Left lobe of liver (tissue), 2 donors: ENCODE data around the gene SP7. TPM values are rescaled to one million over a fixed set of nuclear protein-coding genes. Genes with fewer than 3 reads are reported as not detected.
"Not testable (repeated sequence)": the region's sequence is repeated elsewhere in the genome, so short reads cannot be mapped to it uniquely, and the experiment has no call there.

Experiments
- ATAC-seq: fragments of 200-7000 bp; cut with Tn5 transposase; one replicate; pipeline ENCODE4 v1.9.1; 2020; ENCODE audit warnings: mild to moderate bottlenecking, moderate library complexity
- DNase-seq: peaks from one replicate; pipeline ENCODE4 v3.0.0-alpha.2; 2020; ENCODE audit warnings: low spot score
- total RNA-seq: library from RNA; stranded (reverse); gene quantifications from one replicate; pipeline ENCODE4 v1.2.1, GENCODE V29; 2021
- donor health status: DM: no; HTN: no; CAD: no; lungs with moderate emphysema.
- donor health status: DM: no; HTN: yes; CAD: no.

SP7 gene
- total RNA-seq, result not detected

DNA sequence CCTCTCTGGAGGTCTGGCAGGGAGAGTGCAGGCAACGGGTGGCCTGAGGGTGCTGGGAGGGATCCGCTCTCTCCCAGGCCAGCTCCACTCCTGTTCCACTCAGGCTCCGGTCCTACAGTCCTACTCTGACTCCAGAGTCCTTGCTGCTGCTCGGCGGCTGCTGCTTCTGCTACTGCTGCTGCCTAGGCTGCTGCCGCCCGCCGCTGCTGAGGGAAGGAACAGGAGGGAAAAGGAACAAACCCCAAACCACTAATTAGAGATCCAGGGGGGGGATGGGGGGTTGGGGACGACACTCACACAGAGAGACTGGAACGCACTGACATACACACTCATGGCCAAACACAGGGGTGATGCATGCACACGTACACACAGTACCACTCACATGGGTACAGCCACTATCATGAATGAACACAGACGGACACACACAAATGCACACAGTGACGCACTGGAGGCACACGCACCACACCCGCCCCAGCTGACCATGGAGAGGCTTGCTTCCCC lies at the start of gene SP7:
Gene SP7 (minus strand): TSS at position 174 of the 501 bp plus-strand sequence. CDS start 708 bp downstream, outside the sequence.
- ATAC-seq, result no peak

DNA sequence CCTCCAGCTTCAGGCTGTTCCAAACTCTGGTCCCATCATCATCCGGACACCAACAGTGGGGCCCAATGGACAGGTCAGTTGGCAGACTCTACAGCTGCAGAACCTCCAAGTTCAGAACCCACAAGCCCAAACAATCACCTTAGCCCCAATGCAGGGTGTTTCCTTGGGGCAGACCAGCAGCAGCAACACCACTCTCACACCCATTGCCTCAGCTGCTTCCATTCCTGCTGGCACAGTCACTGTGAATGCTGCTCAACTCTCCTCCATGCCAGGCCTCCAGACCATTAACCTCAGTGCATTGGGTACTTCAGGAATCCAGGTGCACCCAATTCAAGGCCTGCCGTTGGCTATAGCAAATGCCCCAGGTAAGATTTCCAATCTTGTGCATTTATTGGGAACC lies 47.1 kb upstream of the SP7 start:
- no peak for DNase-seq

More for the DNA sequence above, at the start of gene SP7:
- DNase-seq, result no peak

DNA sequence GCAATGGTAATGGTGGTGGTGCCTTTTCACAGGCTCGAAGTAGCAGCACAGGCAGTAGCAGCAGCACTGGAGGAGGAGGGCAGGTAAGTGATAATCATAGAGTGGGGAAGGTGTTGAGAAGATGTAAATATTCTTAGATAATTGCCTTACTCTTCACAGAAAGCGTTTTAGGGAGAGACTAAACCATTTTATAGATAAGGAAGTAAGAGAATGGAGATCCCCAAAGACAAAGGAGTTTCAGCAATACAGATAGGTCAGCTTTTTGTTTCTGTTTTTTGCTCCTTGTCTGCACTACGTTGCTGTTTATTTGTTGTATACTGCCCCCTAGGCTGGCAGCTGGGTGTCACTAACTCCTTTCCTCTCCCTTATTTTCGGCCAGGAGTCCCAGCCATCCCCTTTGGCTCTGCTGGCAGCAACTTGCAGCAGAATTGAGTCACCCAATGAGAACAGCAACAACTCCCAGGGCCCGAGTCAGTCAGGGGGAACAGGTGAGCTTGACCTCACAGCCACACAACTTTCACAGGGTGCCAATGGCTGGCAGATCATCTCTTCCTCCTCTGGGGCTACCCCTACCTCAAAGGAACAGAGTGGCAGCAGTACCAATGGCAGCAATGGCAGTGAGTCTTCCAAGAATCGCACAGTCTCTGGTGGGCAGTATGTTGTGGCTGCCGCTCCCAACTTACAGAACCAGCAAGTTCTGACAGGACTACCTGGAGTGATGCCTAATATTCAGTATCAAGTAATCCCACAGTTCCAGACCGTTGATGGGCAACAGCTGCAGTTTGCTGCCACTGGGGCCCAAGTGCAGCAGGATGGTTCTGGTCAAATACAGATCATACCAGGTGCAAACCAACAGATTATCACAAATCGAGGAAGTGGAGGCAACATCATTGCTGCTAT lies 45.8 kb upstream of the SP7 start:
- no peak for DNase-seq
- no peak for ATAC-seq

More for the DNA sequence above, 47.1 kb upstream of the SP7 start:
- no peak for ATAC-seq

DNA sequence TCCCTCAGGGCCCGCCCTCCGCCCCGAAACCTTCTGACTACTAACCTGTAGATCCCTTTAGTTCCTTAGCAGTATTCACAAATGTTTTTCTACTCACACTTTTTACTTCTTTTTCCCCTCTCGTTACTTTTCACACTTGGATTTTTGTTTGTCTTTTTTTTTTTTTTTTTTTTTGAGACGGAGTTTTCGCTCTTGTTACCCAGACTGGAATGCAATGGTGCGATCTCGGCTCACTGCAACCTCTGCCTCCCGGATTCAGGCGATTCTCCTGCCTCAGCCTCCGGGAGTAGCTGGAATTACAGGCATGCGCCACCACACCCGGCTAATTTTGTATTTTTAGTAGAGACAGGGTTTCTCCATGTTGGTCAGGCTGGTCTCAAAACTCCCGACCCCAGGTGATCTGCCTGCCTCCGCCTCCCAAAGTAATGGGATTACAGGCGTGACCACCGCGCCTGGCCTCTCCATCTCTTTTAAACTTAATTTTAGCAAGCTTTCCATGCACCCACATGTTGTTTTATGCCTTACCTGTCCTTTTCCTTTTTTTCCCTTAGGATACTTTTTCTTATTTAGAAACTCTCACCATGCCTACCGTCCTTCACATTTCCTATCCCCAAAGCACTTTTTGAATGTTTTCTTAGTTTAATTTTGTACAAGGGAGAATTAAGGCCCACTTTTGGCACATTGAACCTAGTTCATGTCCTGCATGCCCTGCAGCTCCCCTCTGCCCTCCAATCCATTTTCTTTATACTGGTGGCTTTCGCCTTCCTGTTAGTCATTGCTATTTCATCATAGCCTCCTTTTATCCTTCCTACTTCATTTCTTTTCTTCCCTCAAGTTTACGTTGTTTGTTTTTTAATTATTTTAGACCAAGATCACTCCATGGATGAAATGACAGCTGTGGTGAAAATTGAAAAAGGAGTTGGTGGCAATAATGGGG lies 44.9 kb upstream of the SP7 start:
- no peak for ATAC-seq
- no peak for DNase-seq

DNA sequence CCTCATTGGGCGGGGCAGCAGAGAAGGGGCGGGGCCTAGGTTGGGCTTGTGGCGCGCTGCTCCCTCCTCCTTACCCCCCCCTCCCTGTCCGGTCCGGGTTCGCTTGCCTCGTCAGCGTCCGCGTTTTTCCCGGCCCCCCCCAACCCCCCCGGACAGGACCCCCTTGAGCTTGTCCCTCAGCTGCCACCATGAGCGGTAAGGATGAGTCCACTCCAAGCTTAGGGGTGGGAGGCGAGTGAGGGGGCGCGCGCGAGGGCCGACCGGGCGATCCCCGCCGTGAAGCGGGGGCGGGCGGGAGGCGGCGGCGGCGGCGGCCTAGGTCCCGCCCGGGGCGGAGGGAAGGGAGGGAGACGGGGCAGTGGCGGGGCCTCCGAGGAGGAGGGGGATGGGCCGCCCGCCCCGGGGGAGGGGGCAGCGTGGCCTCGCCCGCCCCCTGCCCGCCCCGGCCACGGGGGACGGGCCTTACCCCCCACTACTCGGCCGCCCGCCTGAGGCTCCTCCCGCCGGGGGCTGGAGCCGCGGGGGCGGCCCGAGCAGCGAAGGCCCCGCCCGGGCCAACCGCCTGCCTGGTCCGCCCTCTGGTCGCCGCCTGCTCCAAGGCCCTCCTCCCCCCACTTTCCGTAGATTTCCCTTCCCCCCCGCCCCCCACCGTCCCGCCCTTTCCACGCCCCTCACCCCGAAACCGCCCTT lies 44.1 kb upstream of the SP7 start, which contains the start of gene SP1:
Gene SP1 (plus strand): TSS at position 73 of the 690 bp plus-strand sequence. CDS start 116 bp downstream, at position 189.
- ATAC-seq, result peak; percentile 79

DNA sequence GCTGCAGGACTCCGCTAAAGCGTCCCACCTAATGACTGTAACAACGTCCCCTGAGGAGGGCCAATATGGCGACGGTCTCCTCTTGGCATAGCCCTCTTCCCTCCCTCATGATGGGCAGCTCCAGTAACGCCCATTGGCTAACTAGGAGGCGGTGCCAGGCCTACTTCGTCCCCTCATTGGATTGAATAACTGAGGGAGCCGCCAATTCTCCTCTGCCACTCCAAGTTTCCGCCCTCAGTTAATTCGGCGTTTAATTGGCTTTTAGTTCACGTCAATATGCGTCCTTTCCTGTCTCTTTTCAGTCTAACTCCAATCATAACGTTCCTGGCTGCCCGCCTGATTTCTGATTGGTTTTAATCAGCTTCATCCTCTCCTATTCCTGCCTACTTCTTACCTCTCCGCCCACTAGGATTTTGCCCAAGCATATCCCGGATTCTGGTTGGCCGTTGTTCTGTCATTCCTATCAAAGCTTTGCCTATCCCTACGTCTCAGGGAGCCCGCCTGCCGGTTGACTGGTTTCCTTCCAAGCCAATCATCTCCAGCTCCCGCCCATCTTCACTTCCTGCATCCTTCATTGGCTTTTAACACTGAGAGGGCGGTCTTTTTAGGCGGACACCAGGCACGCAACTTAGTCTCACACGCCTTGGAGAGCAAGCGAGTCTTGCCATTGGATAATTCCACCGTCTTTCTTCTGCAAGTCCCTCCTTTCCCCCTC lies 43.4 kb upstream of the SP7 start:
- ATAC-seq, result peak; percentile 65
- DNase-seq, result peak; percentile 99

More for the DNA sequence above, 44.1 kb upstream of the SP7 start, which contains the start of gene SP1:
- DNase-seq, result peak; percentile 94

DNA sequence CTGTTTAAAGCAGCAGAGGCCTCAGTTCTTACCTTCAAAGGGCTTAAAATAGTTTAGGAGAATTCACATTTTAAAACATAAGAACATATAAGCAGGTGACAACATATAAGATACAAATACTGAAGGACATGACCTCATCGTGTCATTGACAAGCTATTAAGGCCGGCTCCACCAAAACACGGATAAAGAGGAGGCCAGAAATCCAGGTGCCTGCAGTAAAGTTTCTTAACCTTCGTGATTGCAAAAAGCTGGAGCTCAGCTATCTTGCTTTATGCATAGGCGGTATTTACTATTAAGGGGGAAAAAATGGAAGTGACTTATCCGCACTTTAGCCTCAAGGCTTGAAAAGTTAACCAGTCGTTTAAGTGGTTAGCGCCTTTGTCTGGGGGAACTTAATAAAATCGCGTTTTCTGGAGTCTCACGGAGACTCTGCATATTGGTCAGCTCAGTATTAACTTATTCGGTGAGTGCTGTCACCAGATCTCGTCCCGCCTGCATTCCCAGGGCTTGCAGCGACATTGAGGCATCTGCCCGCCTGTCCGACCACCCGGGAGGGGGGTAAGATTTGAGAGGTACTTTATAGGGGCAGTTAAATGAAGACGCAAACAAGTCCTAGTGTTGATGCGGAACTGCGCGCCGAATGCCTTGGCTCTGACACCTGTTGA lies 42.7 kb upstream of the SP7 start:
- no peak for ATAC-seq
- DNase-seq, result no peak

DNA sequence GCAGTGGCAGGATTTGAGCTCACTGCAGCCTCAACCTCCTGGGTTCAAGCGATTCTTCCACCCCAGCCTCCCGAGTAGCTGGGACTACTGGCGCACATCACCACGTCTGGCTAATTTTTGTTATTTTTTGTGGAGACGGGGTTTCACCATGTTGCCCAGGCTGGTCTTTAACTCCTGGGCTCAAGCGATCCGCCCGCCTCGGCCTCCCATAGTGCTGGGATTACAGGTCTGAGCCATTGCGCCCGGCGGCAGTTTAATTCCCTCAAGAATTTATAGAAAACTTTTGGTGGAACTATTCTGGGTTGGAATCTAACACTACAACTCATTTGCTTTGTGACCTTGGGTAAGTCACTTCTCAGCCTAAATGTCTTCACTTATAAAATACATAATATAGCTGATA lies 42.1 kb upstream of the SP7 start:
- DNase-seq (no peak), ATAC-seq (no peak)

DNA sequence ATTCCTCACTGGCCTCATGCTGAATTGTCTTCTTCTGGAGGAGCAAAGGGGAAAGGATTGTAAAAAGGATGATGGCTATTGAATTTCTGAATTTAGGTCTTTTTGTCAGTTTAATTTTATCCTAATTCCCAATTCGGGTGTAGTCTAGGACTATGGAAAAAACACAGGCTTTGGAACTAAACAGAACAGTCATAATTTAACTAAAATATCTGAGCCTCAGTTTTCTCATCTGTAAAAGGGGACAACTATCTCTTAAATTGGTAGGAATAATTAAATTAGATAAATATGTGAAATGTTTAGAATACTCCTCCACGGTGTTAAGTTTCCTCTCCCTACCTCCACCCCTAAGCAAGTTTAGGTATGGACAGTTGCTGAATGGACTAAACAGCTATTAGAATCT lies 40.6 kb upstream of the SP7 start:
- ATAC-seq, result no peak
- no peak for DNase-seq

DNA sequence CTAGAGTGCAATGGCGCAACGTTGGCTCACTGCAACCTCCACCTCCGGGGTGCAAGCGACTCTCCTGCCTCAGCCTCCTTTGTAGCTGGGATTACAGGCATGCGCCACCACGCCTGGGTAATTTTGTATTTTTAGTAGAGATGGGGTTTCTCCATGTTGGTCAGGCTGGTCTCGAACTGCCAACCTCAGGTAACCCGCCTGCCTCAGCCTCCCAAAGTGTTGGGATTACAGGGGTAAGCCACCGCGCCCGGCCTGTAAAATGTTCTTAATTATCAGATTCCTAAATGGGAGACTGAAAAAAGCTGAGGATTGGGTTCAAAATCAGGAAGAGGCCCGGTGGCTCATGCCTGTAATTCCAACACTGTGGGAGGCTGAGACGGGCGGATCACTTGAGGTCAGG lies 38.1 kb upstream of the SP7 start:
- ATAC-seq, DNase-seq: not testable (repeated sequence)

DNA sequence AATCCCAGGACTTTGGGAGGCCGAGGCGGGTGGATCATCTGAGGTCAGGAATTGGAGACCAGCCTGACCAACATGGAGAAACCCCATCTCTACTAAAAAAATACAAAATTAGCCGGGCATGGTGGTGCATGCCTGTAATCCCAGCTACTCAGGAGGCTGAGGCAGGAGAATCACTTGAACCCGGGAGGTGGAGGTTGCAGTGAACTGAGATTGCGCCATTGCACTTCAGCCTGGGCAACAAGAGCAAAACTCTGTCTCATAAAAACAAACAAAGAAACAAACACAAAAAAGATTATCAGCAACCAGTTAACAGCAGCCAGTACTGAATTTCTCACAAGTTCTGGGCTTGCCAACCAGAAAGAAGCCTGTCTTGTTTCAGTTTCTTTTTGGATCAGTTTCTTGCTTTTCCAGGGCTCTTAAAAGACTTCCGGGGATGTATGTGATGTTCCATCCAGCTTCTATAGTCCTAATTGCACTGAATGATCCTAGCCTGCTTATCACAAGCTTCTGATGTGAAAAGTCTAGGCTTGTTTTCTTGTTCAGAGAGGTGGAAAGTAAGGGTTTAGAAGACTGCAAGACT lies 37.5 kb upstream of the SP7 start:
- not testable (repeated sequence) for ATAC-seq, DNase-seq

DNA sequence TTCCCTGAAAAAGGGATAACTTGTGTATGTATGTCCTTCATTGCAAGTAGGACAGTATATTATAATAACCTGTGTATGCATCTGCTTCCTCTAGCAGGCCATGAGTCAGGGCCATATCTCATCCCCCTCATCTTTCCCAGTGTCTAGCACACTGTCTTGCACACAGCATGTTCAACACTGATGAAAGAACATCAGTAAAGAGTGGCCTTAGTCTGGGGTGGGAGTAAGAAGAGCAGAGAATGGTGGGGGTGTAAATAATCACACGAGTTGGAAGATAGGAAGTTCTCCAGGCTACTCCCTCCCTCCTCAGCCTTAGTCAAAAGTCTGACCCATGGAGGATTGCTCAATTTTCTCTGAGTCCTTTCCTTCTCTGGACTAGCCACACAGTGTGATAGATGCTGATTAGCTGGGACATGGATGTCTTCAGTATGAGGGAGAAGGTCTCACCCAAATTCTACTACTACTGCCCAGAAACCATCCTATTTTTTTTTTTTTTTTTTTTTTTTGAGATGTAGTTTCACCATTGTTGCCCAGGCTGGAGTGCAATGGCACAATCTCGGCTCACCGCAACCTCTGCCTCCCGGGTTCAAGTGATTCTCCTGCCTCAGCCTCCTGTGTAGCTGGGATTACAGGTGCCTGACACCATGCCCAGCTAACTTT lies 29.2 kb upstream of the SP7 start:
- ATAC-seq (peak; percentile 64), DNase-seq (no peak)

DNA sequence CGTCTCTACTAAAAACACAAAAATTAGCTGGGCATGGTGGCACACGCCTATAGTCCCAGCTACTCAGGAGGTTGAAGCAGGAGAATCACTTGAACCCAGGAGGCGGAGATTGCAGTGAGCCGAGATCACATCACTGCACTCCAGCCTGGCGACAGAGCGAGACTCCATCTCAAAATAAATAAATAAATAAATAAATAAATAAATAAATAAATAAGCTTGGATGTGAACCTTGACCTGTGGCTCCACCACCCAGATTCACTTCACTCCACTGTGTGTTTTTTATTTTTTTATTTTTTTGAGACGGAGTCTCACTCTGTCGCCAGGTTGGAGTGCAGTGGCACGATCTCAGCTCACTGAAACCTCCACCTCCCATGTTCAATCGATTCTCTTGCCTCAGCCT lies 25.5 kb upstream of the SP7 start:
- not testable (repeated sequence) for DNase-seq, ATAC-seq

DNA sequence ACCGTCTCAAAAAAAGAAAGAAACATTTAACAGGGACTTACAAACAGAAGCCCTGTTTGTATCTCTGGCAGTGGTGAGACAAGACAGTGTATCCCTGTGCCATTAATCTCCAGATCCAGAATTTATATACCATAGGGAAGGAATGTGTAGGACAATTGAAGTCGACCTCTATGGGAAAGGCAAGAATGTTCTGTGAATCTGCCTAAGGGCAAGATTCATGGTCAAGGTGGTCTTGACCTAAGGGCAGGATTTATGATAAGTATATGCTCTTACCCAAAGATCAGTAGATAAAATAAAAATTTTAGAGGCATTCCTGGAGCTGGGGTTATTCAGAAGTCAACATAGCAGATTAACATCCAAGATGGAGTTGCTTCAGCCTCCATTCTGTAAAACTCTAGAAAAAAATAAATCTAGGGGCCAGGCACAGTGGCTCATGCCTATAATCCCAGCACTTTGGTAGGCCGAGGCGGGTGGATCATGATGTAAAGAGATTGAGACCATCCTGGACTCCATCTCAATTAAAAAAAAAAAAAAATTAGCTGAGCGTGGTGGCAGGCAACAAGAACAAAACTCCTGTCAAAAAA lies 22.8 kb upstream of the SP7 start:
- no peak for DNase-seq
- no peak for ATAC-seq

DNA sequence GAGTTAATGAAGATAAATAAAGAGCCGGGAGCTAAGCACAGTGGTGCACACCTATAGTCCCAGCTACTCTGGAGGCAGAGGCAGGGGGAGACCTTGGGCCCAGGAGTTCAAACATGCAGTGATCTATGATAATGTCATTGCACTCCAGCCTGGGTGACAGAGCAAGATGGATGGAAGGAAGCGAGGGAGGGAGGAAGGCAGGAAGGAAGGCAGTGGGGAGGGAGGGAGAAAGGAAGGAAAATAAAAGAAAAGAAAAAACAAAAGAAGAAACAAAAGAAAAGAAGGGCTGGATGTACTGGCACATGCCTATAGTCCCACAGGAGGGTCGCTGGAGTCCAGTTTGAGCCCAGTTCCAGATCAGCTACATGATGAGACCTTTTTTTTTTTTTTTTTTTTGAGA lies 19.0 kb upstream of the SP7 start:
- DNase-seq, result no peak
- ATAC-seq, result no peak

DNA sequence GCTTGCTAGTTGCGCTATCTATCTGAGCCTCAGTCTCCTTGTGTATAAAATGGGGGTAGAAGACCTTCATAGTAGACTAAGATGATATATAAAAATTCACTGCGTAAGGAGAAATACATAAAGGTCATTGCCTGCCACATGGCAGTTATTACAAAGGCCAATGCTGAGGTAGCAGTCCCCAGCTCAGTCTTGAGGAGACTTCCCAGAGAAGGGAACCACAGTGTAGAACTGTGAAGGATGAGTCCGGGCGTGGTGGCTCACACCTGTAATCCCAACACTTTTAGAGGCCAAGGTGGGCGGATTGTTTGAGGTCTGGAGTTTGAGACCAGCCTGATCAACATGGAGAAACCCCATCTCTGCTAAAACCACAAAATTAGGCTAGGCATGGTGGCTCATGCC lies 17.1 kb upstream of the SP7 start:
- peak; percentile 12 for ATAC-seq
- no peak for DNase-seq

DNA sequence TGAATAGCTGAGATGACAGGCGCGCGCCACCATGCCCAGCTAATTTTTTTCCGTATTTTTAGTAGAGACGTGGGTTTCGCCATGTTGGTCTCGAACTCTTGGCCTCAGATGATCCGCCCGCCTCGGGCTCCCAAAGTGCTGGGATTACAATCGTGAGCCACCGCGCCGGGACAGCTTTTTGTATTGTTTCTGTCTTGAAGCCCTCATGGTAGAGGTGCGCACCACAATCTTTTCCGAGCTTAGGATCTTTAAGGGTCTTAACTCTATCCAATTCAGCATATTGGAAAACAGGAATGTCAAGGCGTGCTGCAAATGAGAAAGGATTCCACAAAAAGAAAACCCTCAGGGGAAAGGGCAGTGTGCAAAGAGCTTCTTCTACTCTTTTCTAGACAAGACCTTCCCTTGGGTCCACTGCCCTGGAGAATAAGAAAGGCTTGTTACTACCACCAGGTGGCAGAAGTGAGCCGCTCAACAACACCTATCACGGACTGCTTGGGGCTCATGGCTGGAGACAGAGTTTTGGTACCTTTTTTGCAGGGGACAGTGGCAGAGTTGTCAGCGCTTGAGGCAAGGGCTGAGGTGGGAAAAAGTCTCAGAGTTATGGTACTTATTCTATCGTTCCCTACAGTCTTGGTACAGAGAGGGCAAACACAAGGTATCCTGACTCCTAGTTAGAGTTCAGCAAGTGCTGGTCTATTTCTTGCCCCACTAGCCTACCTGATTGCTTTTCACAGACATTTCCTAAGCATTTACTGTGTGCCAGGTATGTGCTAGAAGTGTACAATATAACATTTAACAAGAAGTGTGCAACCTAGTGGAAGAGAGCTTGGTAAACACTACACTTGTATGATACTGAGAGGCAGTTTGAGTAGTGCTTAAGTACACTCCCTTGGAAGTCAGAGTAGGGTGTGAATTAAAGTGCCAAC lies 16.4 kb upstream of the SP7 start:
- DNase-seq, result peak; percentile 83
- ATAC-seq, result peak; percentile 100
